GM18508 (cell line): ENCODE data around the gene DGUOK.

Source experiments
- ATAC-seq: cut with Tn5 transposase; IDR thresholded peaks from one replicate; pipeline ENCODE4 v1.9.1; 2021; ENCODE audit warnings: moderate number of reproducible peaks; ENCODE audit not compliant: insufficient read depth, unreplicated experiment

Gene DGUOK

DNA sequence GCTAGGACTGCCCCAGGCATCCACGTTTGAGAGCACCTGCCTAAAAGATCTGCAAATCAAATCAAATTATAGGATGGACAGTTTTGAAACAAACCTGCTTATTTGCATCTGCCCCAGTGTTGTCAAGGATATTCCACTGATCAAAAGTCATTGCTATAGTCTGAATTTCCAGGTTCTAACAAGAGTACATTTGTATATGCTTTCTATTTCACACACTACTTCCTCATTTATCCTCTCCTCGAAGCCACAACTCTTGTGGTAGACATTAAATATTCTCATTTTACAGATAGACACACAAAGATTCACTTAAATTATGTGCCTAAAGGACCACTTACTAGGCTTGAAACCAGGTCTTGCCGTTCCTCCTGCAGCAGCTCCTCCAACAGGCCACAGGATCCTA, 46.2 kb downstream of the DGUOK start:
- ATAC-seq = no peak

DNA sequence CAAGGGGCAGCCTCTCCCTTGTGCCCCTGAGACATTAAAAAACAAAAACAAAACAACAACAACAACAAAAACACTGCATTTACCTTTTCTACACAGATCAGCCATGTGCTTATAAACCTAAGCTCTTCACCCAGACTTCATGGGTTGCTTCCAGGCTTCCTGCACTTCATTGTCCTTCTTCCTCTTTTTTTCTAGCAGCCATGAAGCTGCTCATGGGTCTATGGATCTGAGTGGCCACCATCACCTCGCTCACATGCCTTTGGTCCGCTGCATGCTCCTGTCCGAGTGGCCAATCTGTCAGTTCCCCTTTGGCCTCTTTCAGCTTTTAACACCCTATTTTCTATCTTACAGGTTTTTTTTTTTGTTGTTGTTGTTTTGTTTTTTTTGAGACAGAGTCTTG, 49.1 kb downstream of the DGUOK start:
- ATAC-seq = no peak

DNA sequence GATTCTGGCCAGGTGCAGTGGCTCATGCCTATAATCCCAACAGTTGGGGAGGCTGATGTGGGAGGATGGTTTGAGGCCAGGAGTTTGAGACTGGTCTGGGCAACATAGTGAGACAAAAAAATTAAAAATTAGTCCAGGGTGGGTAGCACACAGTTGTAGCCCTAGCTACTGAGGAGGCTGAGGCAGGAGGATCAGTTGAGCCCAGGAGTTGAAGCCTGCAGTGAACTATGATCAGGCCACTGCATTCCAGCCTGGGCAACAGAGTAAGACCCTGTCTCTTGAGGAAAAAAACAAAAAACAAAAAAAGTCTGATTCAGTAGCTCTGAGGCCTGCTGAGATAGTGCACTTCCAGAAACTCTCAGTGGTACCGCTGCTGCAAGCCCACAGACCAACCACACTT, 50.1 kb downstream of the DGUOK start:
- ATAC-seq = no peak

DNA sequence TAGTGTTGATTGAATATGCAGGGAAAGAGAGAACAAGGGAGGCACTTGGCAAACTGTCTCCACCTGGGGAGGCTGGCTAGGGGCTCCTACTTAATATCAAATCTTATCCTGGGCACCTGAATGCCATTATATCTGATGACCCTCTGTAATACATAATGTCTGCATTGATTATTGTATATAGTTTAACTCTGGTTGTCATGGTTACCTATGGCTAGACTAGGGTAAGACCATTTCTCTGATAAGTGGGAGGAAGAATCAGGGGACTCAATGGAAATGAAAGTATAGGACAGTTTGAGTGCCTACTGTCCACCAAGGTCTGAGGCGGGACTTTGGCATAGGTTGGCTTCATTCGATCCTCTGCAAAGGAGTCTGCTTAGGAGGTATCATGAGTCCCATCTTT, 50.8 kb downstream of the DGUOK start:
- ATAC-seq = no peak

DNA sequence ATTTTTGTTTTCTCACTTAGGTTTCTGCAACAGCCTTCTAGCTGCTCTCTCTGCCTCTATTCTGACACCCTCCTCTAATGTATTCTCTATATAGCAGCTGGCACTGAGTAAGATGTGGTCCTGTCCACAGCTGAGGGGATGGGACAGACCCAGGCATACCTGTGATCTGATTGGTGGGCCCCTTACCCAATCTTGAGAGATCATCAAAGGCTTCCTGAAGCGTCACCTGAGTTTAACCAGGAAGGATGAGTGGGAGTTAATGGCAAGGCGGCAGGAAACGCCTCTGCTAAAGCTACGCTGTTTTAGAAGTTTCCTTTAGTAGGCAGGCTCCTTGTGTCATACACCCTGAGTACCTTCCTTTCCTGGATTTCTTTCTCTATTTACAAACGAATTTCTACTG, 52.3 kb downstream of the DGUOK start:
- no peak for ATAC-seq

DNA sequence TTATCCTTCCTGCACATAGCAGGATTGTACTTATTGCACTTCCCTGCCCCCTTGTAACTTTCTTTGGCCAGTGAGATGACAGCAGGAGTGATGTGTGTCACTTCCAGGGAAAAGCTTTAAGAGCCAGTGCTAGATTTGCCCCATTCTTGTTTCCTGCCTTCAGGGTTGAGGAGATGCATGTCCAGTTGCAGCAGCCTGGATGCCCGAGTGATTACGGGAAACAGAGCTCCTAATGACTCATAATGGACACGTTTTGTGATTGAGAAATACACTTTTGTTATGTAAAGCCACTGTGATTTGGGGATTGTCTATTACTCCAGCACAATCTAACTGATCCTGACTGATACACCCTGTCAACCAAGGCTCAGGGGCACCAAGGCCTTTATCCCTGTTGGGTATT, 53.0 kb downstream of the DGUOK start:
- ATAC-seq = no peak

DNA sequence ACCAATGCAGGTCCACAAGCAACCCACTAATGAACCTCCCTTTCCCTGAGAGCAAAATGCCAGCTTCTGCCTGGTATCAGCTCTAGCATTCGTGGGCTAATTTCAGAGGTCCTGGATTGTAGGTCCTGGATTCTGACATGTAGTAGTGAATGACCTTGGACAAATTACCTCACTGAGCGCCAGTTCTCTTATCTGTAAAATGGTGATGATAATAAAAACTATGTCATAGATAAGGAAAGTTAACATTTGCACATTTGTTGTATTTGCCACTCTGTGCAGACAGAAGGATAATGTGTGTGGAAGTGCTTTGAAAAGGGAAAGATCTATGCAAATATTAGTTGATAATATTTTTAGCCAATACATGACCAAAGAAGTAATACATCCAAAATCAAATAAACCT, 53.9 kb downstream of the DGUOK start:
- ATAC-seq = no peak

DNA sequence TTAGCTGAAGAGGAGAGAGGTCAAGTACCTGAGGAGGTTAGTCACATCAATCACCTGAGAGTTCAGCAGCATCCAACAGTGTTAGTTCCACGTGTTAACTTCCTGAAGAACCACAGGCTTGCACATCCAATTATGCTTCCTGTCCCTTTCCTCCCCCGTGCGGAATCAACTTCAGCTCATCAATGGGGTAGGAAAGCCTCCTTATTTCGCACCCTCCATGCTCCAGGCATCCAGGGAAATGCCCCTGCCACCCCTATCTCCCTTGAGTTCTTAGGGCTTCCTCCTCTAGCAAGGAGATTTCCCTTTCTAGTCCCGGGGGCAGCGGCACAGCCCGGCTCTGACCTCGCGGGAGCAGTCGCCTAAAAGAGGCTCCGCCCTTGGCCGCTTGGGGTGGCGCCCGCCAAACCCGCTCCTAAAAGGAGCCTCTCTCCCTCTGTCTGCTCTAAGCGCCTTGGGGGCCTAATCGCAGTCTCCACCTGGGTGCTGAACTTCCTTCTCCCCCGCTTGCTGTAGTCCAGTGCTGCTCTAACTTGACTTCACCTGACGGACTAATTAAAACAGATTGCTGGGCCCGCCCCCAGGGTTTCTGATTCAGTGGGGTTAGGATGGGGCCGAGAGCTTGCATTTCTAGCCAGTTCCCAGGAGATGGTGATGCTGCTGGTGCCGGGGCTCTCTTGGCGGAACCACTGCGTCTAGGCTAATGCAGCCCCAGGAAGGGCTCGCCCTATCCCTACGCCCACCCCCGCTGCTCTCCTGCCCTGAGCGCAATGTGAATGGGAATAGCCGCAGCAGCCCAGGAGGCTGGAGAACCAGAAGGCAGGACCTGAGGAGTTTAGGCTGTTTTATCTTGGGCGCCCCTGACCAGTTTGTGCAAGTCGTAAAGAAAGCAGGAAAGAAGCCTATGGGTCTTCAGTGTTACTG, 54.7 kb downstream of the DGUOK start:
- ATAC-seq = no peak

DNA sequence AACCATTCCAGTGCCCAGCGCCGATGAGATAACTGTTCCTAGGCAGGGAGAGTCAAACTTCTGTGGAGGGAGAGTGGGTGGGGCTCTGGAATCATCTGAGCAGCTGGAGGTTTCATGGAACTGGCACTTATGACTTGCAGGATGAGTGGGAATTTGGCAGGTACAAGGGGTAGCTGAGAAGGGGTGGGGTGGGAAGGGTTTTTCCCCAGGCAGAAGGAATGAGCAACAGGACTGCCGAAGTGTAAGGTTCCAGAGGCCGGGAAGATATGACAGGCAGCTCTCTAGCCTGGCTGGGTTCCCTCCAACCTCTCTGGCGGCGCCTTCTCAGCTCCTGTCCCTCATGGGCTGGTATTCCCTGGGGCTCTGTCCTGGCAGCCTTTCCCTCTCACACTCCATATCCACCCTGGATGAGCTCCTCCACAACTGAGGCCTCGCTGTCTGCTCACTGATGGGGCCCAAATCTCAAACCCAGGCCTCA, 55.5 kb downstream of the DGUOK start:
- ATAC-seq = no peak

DNA sequence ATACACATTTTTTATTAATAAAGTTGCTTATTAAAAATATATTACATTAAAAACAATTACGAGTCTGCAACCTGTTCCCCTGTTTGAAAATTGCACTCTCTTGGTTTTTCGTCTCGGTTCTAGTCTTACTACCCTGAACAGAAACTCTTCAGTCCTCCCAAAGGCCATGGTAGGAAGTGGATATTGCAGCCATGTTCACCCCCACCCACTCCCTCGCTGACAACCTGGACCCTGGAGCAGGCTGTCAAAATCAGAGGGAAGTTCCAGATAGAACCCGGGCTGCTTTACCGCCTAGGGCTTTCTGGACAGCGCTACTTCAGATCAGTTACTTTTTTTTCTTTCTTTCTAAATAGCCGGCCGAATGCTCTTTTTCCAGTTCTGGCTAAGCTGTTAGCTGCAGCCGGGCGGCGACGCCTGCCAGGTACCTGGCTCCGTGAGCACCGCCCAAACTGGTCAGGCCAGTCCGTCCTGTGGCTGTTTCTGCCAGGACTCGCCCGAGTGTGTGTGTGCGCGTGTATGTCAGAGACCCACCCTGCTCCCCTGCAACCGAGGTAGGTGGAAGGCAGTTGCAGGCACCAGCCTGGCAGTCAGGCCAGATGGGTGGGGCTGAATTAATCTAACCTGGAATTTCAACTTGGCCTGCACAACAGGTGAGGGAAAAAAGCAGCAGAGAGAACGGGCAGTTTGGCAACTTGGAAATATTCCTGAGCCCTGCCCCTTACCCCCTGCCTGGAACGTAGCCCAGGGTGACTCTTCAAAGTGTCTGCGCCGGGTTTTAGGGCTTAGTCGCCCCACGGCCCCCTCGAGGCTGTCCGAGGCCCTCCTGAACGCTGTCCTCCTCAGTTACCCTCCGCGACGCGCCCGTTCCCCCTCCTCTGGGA, 56.9 kb downstream of the DGUOK start:
- no peak for ATAC-seq

DNA sequence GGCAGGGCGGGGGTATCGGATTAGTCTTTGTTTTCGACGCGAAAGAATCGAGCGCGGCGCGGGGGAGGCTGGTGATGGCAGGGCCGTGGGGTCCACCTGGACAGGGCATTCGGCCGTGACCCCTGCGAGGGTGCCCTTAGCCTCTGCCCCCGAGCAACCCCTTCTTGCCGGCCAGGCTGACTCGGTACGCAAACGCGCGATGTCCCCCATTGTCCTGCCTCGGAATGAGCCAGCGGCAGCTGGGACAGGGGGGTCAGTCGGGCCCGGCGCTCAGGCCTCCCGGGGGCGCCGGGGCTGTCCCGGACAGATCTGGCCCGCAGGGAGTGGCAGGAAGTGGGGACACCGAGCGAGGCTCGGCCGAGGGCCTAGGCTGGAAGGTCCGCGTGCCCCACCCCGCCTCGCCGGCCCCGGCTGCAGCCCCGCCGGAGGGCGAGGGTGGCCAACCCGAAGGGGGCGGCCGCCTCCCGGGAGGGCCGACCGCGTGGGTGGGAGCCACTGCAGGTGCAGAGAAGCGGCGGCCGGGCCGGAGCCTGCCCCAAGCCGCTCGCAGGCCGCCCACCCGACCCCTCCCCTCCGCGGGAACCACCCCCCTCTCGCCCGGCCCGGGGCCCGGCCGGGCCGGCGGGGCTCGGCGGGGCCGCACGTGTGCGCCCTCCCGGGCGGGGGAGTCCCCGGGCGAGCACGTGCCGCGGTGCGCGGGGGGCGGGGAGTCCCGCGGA, 57.7 kb downstream of the DGUOK start, which contains the start of gene TET3:
TSS of gene TET3 (plus strand) at position 708 of the 719 bp plus-strand sequence. CDS start 1,494 bp downstream, outside the sequence.
- ATAC-seq = no peak

DNA sequence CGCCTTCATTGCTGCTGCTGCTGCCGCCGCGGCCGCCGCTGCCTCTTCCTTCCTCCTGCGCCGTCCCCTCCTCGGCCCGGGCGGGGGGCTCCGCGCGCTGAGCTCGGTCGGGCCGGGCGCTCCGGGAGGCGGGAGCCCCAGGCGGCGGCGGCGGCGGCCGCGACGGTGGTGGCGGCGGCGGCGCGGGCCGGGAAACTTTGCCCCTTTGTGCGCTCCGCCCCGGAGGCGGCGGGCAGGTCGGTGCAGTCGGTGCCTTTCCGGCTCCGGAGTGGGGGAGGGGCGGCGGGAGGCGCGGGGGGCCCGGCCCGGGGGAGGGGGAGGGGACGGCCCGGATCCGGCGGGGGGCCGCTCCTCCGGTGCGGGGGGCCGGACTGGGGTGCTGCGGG, 58.2 kb downstream of the DGUOK start:
- ATAC-seq = no peak

DNA sequence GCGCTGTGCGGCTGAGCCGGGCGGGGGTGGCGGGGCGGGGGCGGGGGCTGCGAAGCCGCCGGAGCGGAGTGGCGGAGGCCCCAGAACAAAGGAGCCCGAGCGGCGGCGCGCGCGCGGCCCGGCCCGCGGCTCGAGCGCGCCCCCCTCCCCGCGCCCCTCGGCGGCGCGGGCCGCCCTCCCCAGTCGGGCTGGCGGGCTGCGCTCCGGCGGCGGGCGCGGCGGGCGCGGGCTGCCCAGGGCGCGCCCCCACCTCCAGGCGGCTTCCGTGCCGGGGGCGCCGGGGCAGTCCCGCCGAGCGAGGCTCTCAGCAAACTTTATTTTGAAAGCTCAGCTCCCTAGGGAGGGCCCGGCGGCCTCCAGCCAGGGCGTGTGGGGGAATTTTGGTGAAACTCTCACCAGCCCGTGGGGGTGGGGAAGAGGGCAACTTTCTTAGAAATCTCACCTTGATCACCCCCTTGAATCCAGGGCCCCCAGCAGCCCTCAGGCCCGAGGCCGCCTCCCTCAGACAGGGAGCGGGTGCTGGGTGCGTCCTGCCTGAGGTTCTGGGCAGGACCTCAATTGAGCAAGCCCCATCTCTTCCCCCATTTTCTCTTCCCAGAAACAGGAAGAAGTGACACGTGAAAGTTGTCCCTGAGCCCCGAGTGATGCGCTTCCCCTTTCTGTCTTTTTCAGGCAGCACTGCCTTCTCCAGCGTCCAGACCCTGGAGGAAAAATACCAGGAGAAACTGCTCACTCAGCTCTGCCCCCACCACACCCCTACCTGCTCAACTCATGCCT, 58.8 kb downstream of the DGUOK start:
- ATAC-seq = no peak

DNA sequence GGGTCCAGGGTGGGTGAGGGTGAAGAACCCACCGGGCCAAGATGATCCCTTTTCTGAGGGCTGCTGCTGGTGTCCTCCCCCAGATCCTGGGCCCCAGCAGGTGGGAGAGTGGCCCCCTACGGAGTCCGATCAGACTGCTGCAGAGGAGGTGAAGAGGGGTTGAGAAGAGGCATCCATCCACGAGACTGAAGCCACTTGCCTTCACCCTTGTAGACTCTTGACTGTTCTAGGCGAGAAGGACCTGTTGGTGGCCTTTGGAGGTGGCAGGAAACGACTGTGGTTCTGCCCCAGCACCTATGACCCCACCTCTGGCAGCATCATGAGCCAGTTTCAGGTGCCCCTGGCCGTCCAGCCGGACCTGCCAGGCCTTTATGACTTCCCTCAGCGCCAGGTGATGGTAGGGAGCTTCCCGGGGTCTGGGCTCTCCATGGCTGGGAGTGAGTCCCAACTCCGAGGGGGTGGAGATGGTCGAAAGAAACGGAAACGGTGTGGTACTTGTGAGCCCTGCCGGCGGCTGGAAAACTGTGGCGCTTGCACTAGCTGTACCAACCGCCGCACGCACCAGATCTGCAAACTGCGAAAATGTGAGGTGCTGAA, 59.5 kb downstream of the DGUOK start:
- no peak for ATAC-seq

DNA sequence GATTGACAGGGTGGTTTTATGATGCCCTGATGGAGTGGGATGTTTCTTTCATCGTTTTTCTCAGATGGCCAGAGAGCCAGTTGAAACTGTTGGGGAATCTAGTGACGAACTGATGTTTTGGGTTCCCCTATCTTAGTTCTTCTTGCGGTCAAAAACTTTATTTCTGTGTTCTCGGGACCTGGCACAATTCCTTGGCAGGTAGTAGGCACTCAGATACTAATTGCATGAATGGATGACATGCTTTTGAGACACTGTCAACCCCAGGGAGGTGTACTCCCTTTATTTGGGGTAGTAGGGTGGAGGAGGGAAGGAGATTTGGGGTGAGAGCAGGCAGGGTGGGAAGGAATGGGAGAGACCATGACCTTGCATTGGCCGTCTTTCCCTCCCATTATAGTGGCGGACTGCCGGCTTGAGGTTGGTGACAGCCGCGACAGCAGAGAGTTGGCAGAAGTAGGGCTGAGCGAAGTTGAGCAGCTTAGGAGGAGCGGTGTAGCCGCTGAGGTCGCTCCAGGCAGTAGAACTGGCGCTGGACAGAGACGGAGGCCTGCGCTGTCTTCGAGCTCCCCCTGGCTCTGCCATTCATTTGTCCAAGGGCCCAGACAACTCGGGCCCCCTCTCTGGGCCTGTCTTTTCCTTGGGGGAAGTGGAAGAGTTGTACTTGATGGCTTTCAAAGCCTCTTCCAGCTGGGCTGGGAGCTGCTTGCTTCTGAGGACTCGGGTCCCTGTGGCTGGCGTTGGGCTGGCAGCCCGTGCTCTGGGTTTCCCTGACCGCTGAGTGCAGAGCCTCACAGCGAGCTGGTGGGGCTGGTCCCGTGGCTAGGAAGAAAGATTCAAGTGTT, 60.6 kb downstream of the DGUOK start:
- no peak for ATAC-seq

DNA sequence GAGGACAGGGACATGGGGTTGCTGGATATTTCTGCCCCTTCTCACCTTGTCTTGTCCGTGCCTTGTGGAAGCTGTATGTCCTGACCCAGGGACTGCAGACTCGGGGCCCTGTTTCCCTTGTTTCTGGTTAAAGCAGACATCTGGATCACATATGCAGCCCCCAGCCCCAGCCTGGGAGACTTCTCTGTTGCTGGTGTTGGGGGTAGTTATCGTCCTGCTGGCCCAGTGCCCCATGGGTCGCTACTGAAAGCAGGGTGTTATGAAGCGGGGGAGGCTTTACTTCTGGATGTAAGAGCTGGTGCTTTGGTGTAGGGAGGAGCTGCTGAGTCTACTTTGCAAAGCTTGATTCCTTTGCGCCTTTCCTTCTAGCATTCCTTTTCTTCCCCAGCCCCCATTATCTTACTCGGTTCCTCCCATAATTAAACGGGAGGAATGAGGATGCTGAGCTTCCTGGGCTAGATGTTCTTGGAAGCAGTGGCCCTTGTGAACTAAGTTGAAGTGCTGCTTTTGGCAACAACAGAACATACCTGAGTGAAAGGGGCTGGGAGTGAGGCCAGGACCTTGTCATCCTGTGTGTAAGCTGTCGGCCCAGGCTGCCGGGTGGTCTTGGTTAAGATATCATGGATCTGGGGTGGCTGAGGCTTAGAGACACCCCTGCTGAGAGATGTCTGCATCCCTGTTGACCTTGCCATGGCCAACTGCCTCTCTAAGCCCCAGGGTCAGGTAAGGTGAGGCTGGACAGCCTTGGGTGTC, 61.4 kb downstream of the DGUOK start:
- ATAC-seq = no peak

DNA sequence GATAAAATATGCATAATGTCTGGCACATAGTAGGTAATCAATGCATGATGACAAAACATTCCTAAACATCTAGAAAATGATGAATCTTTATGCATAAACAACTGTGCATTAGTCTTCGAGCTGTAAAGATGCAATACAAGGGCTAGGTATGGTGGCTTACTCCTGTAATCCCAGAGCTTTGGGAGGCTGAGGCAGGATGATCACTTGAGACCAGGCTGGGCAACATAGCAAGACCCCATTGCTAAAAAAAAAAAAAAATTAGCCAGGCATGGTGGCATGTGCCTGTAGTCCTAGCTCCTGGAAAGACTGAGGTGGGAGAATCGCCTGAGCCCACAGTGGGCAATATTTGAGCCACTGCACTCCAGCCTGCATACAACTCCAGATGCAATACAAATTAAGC, 63.3 kb downstream of the DGUOK start:
- no peak for ATAC-seq

DNA sequence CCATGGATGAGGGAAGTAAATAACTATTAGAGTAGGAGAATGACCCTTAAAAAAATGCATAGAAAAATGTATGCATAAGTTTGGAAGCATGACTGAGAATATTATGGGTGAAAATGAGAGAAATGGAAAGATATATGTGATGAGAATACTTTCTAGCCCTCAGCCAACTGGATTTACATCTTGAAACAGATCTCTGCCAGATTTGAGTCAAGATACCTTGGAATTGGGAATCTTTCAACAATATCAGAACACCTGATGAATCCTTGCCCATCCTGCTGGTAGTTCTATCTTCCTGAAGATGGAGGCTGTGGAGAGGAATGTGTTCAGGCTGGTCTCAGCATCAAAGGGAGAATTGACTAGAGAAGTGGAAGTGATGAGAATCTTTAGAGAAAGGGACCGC, 63.9 kb downstream of the DGUOK start:
- no peak for ATAC-seq
